Adrenal gland (tissue), 12 donors: ENCODE measurements around the gene BRD4. TPM values are rescaled to one million over a fixed set of nuclear protein-coding genes. Genes with fewer than 3 reads are reported as not detected.

Source experiments
- DNase-seq, 7 donors: peaks; one replicate each; pipeline ENCODE4 v3.0.0-alpha.2; 2019 to 2020
- H3K27ac ChIP-seq, 5 donors: fragments of 200-600 bp; sonication (generic) in 4 of 5; 1 replicate in 3 of 5; 2 replicates in 2 of 5; pipeline versions ENCODE4 v1.5.1 to v1.8.0; 2016 to 2020; ENCODE audit warnings: mild to moderate bottlenecking in 1 of 5
- H3K27me3 ChIP-seq: fragments of 200-600 bp; 2 replicates; pipeline ENCODE4 v1.8.0; 2021
- H3K36me3 ChIP-seq, 2 donors: fragments of 200-600 bp; replicated peaks in 1 of 2; 1 replicate in 1 of 2; 2 replicates in 1 of 2; pipeline versions ENCODE4 v1.5.1 to v1.8.0; 2018 to 2022
- H3K4me1 ChIP-seq, 2 donors: fragments of 200-600 bp; replicated peaks in 1 of 2; 1 replicate in 1 of 2; 2 replicates in 1 of 2; pipeline versions ENCODE4 v1.5.1 to v1.8.0; 2018 to 2021
- H3K4me3 ChIP-seq, 4 donors: fragments of 200-600 bp; sonication (generic) in 3 of 4; one replicate each; pipeline ENCODE4 v1.5.1; 2016 to 2018
- H3K9me3 ChIP-seq, 3 donors: fragments of 200-600 bp; sonication (generic) in 1 of 3; replicated peaks in 1 of 3; 1 replicate in 2 of 3; 2 replicates in 1 of 3; pipeline versions ENCODE4 v1.5.1 to v1.8.0; 2016 to 2021
- CTCF ChIP-seq, 6 experiments: fragments of 450-650 bp in 4 of 6; fragments of 200-600 bp in 2 of 6; sonication (generic) in 1 of 6; IDR thresholded peaks; 1 replicate in 5 of 6; 2 replicates in 1 of 6; pipeline versions ENCODE4 v1.5.1 to v1.8.0; 2016 to 2021; ENCODE audit warnings: antibody characterized with exemption in 6 of 6, mild to moderate bottlenecking in 2 of 6, moderate library complexity in 1 of 6
- POLR2A ChIP-seq, 2 donors: fragments of 450-650 bp; IDR thresholded peaks; one replicate each; pipeline ENCODE4 v1.6.1; 2017; ENCODE audit warnings: antibody characterized with exemption in 2 of 2, mild to moderate bottlenecking in 2 of 2, moderate library complexity in 1 of 2
- WGBS, 4 donors: extraction: QIAGEN DNeasy Blood & Tissue Kit in 2 of 4; methylation state at CpG; one replicate each; pipeline versions ENCODE4 v1.1.5 to v1.1.7; 2013 to 2017; 5-methylcytosine and 5-hydroxymethylcytosine counted together
- intact Hi-C, 2 donors: fragments of 100-400 bp; cut with DNase I; formaldehyde crosslinking; loops; one replicate each; pipeline versions ENCODE4 v1.14.1 to v1.15.0; 2022 to 2023
- polyA plus RNA-seq, 3 donors: library from polyadenylated mRNA; stranded (reverse); fragments of 200-250 nt in 2 of 3; fragments of 350-450 nt in 1 of 3; fragmentation: Illumina TruSeq in 1 of 3; extraction: RNeasy Lipid Tissue Mini Kit (QIAGEN cat#74804) in 1 of 3; gene quantifications; one replicate each; pipeline ENCODE4 v1.2.3, GENCODE V29; 2013 to 2014
- total RNA-seq, 9 donors: library from RNA; depleted of rRNA in 4 of 9; stranded (reverse); fragments of >200 nt in 4 of 9; fragments of 120-200 nt in 1 of 9; fragmentation: NEBNext Ultra II Directional in 1 of 9; extraction: Animal tissue kit (Norgen Biotek cat#: 25700) in 1 of 9; gene quantifications; one replicate each; pipeline versions ENCODE4 v1.1.0 to v1.2.4, GENCODE V29; 2013 to 2023
- donor health status: healthy with polysubstance abuse.
- donor health status: Bipolar disorder and iron deficiency.
- donor health status: DM: yes; HTN: yes; CAD: no.
- donor health status: DM: no; HTN: no; CAD: no.
- donor health status: DM: no; HTN: no; CAD: no.
- donor health status: DM: yes; HTN: yes; CAD: no.

Gene BRD4
- total and polyA plus RNA-seq, 12 donors, result 10.1 to 109 (median 34.9) TPM

DNA sequence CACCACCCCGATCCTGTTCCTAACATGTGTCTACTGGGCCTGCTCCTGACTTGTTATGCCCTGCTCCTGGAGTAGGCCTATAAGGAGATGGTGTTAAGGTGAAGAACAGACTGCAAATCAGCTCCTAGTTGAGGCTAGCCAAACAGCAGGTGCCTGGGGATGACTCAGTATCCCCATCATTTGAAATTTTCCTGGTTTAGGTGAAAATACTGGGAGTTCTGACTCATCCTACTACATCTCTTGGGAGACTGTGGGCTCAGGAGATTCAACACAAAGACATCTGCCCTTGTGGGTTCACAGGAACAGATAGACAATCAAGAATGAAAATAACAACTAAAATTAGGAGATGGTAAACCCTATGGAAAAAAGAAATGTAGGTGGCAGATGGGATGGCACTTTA lies 41.2 kb downstream of the BRD4 start:
- TF ChIP-seq POLR2A (IDR thresholded peaks at IDR 0.05), result no peak
- no peak for TF ChIP-seq CTCF (IDR thresholded peaks at IDR 0.05)
- H3K4me1 ChIP-seq, result peaks cover 23 to 99% of the 10 kb centered on the region in 2 donors
- peak overlapping the region in 1 of 5 donors; percentile 31 for H3K27ac ChIP-seq
- DNase-seq, result no peak
- H3K4me3 ChIP-seq, result no peak overlapping the region
- 87 to 95% (median 91%) methylated on average over 1 of the region's 1 CpG for whole genome bisulfite sequencing, 4 donors
- intact Hi-C loops, result no loop called here
- H3K27me3 ChIP-seq, result no peaks in the 10 kb centered on the region
- no peaks in the 10 kb centered on the region for H3K9me3 ChIP-seq
- H3K36me3 ChIP-seq, result no peaks in the 10 kb centered on the region

DNA sequence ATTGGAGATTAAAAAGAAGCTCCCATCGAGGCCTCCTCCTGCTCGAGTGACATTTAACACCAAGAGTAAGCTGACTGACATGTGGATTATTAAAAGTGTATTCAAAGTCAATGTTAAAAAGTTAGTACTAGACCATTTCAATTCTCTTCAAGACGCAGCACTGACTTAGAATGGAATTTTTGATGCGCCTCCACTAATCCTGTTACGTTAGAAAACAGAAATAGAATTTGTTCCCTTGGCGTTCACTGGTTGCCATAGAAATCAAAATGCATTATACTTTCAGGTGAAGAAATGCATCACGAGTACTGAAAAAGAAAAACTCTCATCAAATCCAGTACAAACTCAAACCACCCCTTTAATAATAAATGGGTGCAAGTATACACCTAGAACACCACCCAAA lies 42.2 kb downstream of the BRD4 start:
- intact Hi-C loops, result no loop called here
- Histone ChIP-seq H3K4me3 (no peak overlapping the region), H3K36me3 (no peaks in the 10 kb centered on the region), H3K9me3 (no peaks in the 10 kb centered on the region), H3K27ac (peak overlapping the region in 1 of 5 donors; percentile 31), H3K4me1 (peaks cover 23 to 99% of the 10 kb centered on the region in 2 donors), H3K27me3 (no peaks in the 10 kb centered on the region)
- no peak for TF ChIP-seq POLR2A (IDR thresholded peaks at IDR 0.05)
- TF ChIP-seq CTCF (IDR thresholded peaks at IDR 0.05), result no peak
- WGBS, 4 donors, result 66 to 80% (median 75%) methylated on average over 7 of the region's 7 CpGs
- DNase-seq, result no peak

- no peak for TF ChIP-seq POLR2A (IDR thresholded peaks at IDR 0.05)
- no peak for TF ChIP-seq CTCF (IDR thresholded peaks at IDR 0.05)
- WGBS, 4 donors, result 49 to 65% (median 62%) methylated on average over 3 of the region's 3 CpGs
- no peaks in the 10 kb centered on the region for H3K27me3 ChIP-seq
- no peak overlapping the region for H3K4me3 ChIP-seq
- H3K27ac ChIP-seq, result no peak overlapping the region
- H3K9me3 ChIP-seq, result no peaks in the 10 kb centered on the region
- no peaks in the 10 kb centered on the region for H3K36me3 ChIP-seq
- no peak for DNase-seq
- H3K4me1 ChIP-seq, result peaks cover 28 to 99% of the 10 kb centered on the region in 2 donors
- intact Hi-C loops, result no loop called here
Measured at GRCh38 chr19:15289673-15290072, 42.7 kb downstream of the BRD4 start.

DNA sequence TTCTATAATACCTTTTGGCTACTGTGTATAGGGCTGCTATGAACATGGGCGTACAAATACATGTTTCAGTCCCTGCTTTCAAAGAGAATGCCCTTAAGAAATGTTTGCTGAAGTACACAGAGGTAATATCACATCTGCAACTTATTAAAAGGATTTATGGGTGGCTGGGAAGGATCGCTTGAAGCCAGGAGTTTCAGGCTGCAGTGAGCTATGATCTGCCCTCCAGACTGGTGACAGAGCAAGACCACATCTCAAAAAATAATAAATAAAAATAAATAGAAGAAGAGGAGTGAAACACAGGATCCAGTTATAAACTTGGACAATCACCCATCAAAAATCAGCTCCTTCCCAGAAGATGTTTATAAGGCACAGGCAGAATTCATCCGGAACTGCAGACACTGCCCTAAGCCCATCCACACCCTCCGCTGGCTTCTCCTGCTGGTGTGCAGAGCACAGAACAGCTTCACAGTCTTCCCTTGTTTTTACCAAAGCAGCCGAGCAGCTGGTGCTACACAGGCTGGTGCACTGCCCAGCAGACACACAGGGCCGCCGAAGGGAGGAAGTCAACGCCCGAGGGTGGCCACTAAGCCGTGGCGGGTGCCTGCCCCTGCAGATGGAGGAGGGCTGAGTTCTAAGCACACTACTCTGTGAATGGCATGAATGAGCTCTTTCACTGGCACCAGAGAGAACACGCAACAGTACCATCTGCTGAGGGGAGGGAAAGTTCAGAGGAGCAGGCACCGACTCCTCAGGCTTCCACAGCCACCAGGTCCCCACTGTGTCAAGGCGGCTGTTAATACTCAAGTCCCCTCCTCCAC lies 44.0 kb downstream of the BRD4 start:
- DNase-seq, result peak in 1 of 7 donors; percentile 73
- H3K9me3 ChIP-seq, result no peaks in the 10 kb centered on the region
- no peaks in the 10 kb centered on the region for H3K36me3 ChIP-seq
- peak overlapping the region in 1 of 5 donors; percentile 42 for H3K27ac ChIP-seq
- peaks cover 27 to 99% of the 10 kb centered on the region in 2 donors for H3K4me1 ChIP-seq
- intact Hi-C loops, result no loop called here
- H3K27me3 ChIP-seq, result no peaks in the 10 kb centered on the region
- no peak for TF ChIP-seq POLR2A (IDR thresholded peaks at IDR 0.05)
- TF ChIP-seq CTCF (IDR thresholded peaks at IDR 0.05), result peak in 1 of 6 experiments; percentile 12
- 43 to 76% (median 63%) methylated on average over 7 to 14 of the region's 14 CpGs for WGBS, 4 donors
- H3K4me3 ChIP-seq, result no peak overlapping the region
